Measurements from ENCODE around the gene JAZF1. TPM values are rescaled to one million over a fixed set of nuclear protein-coding genes. Genes with fewer than 3 reads are reported as not detected.

Gene JAZF1
- total RNA-seq, 1 experiment from 2014 or later: 0.90 TPM

DNA sequence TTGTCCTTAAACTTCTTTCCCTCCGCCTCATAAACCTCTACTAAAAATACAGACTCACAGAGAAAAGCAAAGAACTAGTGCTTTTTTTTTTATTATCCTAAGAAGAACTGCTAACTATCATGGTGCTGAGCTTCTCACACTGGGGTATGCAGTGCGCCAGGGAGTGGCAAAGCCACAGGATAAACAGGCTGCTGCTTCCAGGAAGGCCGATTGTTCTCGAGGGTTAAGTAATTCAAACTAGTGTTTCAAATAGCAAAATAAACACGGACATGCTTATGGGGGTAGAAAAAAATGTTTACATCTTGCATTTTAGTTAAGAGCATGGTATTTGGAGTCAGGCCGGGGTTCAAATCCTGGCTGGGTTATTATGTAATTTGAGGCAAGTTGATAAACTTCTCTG lies 283.6 kb downstream of the JAZF1 start:
- Histone ChIP-seq H3K4me2 (peak overlapping the region; percentile 20), H3K4me3 (no peak overlapping the region), H3K79me2 (ENCODE audit: low read depth) (no peaks in the 10 kb centered on the region), H3K4me1 (replicated peaks; ENCODE audit: insufficient read depth) (peaks cover 38% of the 10 kb centered on the region), H3K9me3 (ENCODE audit: insufficient read depth, low read depth) (no peaks in the 10 kb centered on the region), H3K27me3 (ENCODE audit: insufficient read depth, low read depth) (no peaks in the 10 kb centered on the region), H3K9me2 (ENCODE audit: insufficient read depth) (no peaks in the 10 kb centered on the region), H3F3A (ENCODE audit: insufficient read depth, low read depth) (0 out of 2 replicates have a peak, but pooled peaks cover 4% of the 10 kb centered on the region), H3K36me3 (ENCODE audit: low read depth) (no peaks in the 10 kb centered on the region), H4K20me1 (ENCODE audit: insufficient read depth) (no peaks in the 10 kb centered on the region), H3K27ac (peak overlapping the region; percentile 1; the same call in 1 of the 2 replicates), H2AFZ (no peak overlapping the region)
- POLR2A ChIA-PET (ENCODE audit: unreplicated experiment): no interaction called here
- CTCF ChIA-PET: interaction anchor here (0.6 to 1.0 kb wide), 2 partner anchors 127 to 200 kb away, joined by 3 to 5 read pairs; no protein-coding TSS in a partner anchor
- TF ChIP-seq, protein P1, sequence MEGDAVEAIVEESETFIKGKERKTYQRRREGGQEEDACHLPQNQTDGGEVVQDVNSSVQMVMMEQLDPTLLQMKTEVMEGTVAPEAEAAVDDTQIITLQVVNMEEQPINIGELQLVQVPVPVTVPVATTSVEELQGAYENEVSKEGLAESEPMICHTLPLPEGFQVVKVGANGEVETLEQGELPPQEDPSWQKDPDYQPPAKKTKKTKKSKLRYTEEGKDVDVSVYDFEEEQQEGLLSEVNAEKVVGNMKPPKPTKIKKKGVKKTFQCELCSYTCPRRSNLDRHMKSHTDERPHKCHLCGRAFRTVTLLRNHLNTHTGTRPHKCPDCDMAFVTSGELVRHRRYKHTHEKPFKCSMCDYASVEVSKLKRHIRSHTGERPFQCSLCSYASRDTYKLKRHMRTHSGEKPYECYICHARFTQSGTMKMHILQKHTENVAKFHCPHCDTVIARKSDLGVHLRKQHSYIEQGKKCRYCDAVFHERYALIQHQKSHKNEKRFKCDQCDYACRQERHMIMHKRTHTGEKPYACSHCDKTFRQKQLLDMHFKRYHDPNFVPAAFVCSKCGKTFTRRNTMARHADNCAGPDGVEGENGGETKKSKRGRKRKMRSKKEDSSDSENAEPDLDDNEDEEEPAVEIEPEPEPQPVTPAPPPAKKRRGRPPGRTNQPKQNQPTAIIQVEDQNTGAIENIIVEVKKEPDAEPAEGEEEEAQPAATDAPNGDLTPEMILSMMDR (conservative IDR thresholded peaks at IDR 0.05): no peak
- no peak for TF ChIP-seq EZH2 (IDR thresholded peaks at IDR 0.05; ENCODE audit: low read depth)
- intact Hi-C loops (cut with micrococcal nuclease; ENCODE audit: unreplicated experiment): no loop called here
- BruUV-seq (replicated peaks): no TSS peak
- peak; percentile 77 to 83 for DNase-seq

DNA sequence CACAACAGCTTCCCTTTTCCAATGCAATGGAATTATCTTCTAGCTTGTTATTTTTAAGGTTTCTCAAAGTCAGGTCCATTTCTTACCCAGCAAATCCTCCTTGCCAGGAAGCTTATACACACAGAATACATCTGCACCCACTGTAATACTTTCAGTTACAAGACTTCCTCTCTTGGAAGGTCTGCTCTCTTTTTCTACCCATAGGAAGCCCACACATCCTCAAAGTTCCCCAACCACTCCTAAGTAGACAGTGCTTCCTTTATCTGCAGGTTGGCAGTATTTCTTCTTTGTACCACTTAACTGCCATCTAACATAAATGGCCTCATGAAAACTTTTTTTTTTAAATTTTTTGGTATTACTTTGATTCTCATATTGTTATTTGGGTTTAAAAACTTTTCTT lies 285.0 kb downstream of the JAZF1 start:
- Histone ChIP-seq H4K20me1 (ENCODE audit: insufficient read depth) (no peaks in the 10 kb centered on the region), H2AFZ (no peak overlapping the region), H3K4me2 (no peak overlapping the region), H3K79me2 (ENCODE audit: low read depth) (no peaks in the 10 kb centered on the region), H3K27me3 (ENCODE audit: insufficient read depth, low read depth) (no peaks in the 10 kb centered on the region), H3K9me3 (ENCODE audit: insufficient read depth, low read depth) (no peaks in the 10 kb centered on the region), H3F3A (ENCODE audit: insufficient read depth, low read depth) (0 out of 2 replicates have a peak, but pooled peaks cover 5% of the 10 kb centered on the region), H3K36me3 (ENCODE audit: low read depth) (no peaks in the 10 kb centered on the region), H3K9me2 (ENCODE audit: insufficient read depth) (no peaks in the 10 kb centered on the region), H3K27ac (no peak overlapping the region), H3K4me3 (no peak overlapping the region), H3K4me1 (replicated peaks; ENCODE audit: insufficient read depth) (peaks cover 32% of the 10 kb centered on the region)
- intact Hi-C loops (cut with micrococcal nuclease; ENCODE audit: unreplicated experiment): no loop called here
- BruUV-seq (replicated peaks): no TSS peak
- ChIA-PET POLR2A (ENCODE audit: unreplicated experiment) (interaction anchor here (0.6 kb wide), 1 partner anchor 76 kb away, joined by 3 read pairs; no protein-coding TSS in a partner anchor), CTCF (interaction anchor here (0.5 kb wide), 1 partner anchor 83 kb away, joined by 3 read pairs; no protein-coding TSS in a partner anchor)
- no peak for DNase-seq
- TF ChIP-seq, protein P1 (conservative IDR thresholded peaks at IDR 0.05): no peak
- no peak for TF ChIP-seq EZH2 (IDR thresholded peaks at IDR 0.05; ENCODE audit: low read depth)

DNA sequence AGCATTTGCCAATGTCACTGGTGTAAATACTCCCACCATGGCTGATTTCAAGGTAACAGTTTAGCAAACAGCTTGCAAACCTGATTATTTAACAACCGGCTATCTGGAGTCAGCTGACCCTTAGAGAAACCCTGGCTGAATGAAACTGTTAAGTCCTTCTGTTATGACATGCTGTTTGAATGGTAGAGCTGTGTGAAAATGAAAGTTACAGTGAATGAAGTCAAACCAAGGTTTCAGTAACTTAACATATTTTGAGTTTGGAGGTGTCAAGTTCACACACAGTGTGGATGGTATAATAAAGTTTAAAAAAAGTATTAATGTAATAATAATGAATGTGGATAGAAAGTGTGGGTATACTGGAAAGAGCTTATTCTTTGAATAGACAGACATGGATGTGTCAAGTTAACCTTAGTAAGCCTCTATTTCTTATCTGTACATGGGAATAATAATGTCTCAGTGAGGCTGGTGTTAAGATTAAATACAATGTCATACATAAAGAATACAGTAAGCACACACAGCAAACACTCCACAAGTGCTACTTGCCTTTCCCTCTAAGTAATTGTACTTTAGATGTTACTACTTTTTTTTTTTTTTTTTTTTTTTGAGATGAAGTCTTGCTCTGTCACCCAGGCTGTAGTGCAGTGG lies 290.3 kb downstream of the JAZF1 start:
- peaks cover 9% of the 10 kb centered on the region for H3F3A ChIP-seq (ENCODE audit: insufficient read depth, low read depth)
- H3K36me3 ChIP-seq (ENCODE audit: low read depth): no peaks in the 10 kb centered on the region
- DNase-seq: peak in 1 of 2 experiments; percentile 12
- H3K79me2 ChIP-seq (ENCODE audit: low read depth): no peaks in the 10 kb centered on the region
- TF ChIP-seq, protein P1 (conservative IDR thresholded peaks at IDR 0.05): no peak
- no peak for TF ChIP-seq EZH2 (IDR thresholded peaks at IDR 0.05; ENCODE audit: low read depth)
- no peaks in the 10 kb centered on the region for H3K9me3 ChIP-seq (ENCODE audit: insufficient read depth, low read depth)
- H3K4me1 ChIP-seq (replicated peaks; ENCODE audit: insufficient read depth): peaks cover 25% of the 10 kb centered on the region
- ChIA-PET CTCF (interaction anchor here (0.6 kb wide), 1 partner anchor 61 kb away, joined by 8 read pairs; no protein-coding TSS in a partner anchor), POLR2A (ENCODE audit: unreplicated experiment) (interaction anchor here (0.5 to 0.7 kb wide), 3 partner anchors 52 to 683 kb away, joined by 3 to 12 read pairs (median 3); partner anchors contain the start of gene HIBADH)
- H4K20me1 ChIP-seq (ENCODE audit: insufficient read depth): no peaks in the 10 kb centered on the region
- BruUV-seq (replicated peaks): no TSS peak
- H3K27me3 ChIP-seq (ENCODE audit: insufficient read depth, low read depth): no peaks in the 10 kb centered on the region
- intact Hi-C loops (cut with micrococcal nuclease; ENCODE audit: unreplicated experiment): no loop called here
- no peak overlapping the region for H2AFZ ChIP-seq
- peak overlapping the region; percentile 65 for H3K27ac ChIP-seq
- H3K4me2 ChIP-seq: peak overlapping the region; percentile 67
- peak overlapping the region; percentile 33; the same call in 1 of the 2 replicates for H3K4me3 ChIP-seq
- H3K9me2 ChIP-seq (ENCODE audit: insufficient read depth): no peaks in the 10 kb centered on the region

Measured in PC-9 (cell line).